Activated naive CD4-positive, alpha-beta T cell treated with anti-CD3 and anti-CD28 coated beads for 36 hours (primary cell): Measurements from ENCODE around the gene GNAS-AS1. TPM values are rescaled to one million over a fixed set of nuclear protein-coding genes. Genes with fewer than 3 reads are reported as not detected.

ENCODE experiments used
- CTCF ChIA-PET: fragments of 350-600 bp; sonication (Branson Sonifier 250); formaldehyde crosslinking; loops from one replicate; lab custom pipeline; 2021; ENCODE audit warnings: antibody characterized with exemption; lab: Charles Lee
- DNase-seq: peaks from one replicate; pipeline ENCODE4 v3.0.0-alpha.2; 2020
- H3K27ac Mint-ChIP-seq: one replicate; pipeline ENCODE4 v1.8.0; 2021; ENCODE audit warnings: mild to moderate bottlenecking, mixed read lengths
- H3K27me3 Mint-ChIP-seq: one replicate; pipeline ENCODE4 v1.8.0; 2021; ENCODE audit warnings: low read depth, mixed read lengths
- H3K36me3 Mint-ChIP-seq: one replicate; pipeline ENCODE4 v1.8.0; 2021; ENCODE audit warnings: low read depth, mixed read lengths
- H3K4me1 Mint-ChIP-seq: one replicate; pipeline ENCODE4 v1.8.0; 2021; ENCODE audit warnings: low read depth, mixed read lengths
- H3K4me3 Mint-ChIP-seq: one replicate; pipeline ENCODE4 v1.8.0; 2021; ENCODE audit warnings: mild to moderate bottlenecking, moderate library complexity, mixed read lengths
- H3K9me3 Mint-ChIP-seq: one replicate; pipeline ENCODE4 v1.8.0; 2021; ENCODE audit warnings: mixed read lengths
- intact Hi-C: fragments of 100-400 bp; cut with micrococcal nuclease; formaldehyde crosslinking; loops from one replicate; pipeline ENCODE4 v1.15.1; 2023
- total RNA-seq, 2 experiments: library from RNA; stranded (reverse); gene quantifications; one replicate each; pipeline ENCODE4 v1.2.3, GENCODE V29; 2021

The GNAS-AS1 gene
- total RNA-seq, 2 experiments from 2014 or later, result 1.6 to 1.9 TPM

DNA sequence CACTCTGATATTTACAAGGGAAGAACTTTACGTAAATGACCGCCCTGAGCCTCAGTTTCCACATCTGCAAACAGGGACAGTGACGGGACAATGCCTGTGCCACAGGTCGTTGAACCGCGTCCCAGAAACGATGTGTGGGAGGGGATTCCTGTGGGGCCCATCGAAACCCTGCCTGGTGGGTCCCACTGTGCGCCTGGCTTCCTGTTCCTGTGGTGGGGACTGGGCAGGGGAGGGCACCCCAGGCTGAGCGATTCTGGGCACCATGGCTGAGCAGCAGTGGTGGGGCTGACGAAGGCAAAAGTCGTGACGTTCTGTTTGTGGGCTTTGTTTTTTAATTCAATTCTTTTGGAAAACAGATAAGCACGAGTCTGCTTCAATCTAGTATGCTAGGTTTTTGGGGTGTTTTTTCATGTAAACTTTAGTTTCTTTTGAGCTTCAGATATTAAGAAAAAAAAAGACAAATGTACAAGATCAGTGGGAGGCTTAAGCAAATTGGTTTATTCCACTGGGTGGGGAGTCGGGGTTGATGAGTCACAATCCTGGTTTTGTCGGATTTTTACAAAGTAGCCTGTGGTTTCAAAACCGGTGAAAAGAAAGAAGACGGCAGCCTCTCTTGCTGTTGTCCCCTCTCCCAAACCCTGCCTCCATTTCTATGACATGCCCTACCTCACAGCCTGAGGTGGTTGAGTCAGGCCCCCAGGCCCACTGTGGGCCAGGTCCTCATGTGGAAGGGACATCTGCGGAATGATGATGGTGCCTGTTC lies 40.4 kb downstream of the GNAS-AS1 start:
- Mint-ChIP-seq H3K27ac (no peak overlapping the region), H3K4me3 (no peak overlapping the region), H3K36me3 (no peaks in the 10 kb centered on the region), H3K27me3 (peaks cover 2% of the 10 kb centered on the region), H3K4me1 (no peaks in the 10 kb centered on the region), H3K9me3 (no peaks in the 10 kb centered on the region)
- DNase-seq, result no peak
- CTCF ChIA-PET, result no interaction called here
- intact Hi-C loops, result no loop called here

DNA sequence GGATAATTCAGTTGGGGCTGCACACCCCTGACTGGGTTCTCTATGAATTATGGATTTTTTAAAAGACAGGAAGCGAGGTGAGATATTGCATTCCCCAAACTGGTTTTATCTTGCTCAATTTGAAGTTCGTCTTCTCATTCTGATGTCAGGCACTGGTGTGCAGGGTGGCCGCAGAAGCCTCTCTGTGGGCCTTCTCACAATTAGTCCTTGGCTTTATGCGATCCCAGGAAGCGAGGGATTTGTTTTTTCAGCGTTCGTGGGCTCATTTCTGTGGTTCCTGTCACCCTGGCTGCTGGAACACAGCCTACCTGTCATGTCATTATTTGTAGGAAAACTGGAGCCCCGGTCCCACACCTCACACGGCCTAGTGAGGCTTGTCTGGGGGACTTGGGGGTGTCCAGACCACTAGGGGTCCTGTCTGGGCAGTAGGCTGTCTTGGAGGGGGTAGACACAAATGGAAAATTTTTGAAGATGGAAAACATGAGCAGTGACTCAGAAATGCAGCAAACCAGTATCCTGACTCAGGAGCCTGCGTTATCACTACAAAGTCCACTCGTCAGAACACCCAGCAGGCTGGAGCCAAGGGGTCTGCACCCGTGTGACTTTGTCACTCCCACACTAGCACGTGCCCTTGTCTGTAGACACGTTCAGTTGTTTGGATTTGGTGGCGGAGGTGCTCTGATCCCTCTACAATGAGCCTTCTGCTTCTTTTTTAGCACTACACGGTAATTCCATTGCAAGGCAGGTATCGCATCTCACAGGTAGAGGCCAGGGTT lies 42.2 kb downstream of the GNAS-AS1 start:
- Mint-ChIP-seq H3K27me3 (peaks cover 2% of the 10 kb centered on the region), H3K9me3 (no peaks in the 10 kb centered on the region), H3K36me3 (no peaks in the 10 kb centered on the region), H3K4me3 (no peak overlapping the region), H3K4me1 (no peaks in the 10 kb centered on the region), H3K27ac (no peak overlapping the region)
- intact Hi-C loops, result no loop called here
- CTCF ChIA-PET, result no interaction called here
- DNase-seq, result no peak

DNA sequence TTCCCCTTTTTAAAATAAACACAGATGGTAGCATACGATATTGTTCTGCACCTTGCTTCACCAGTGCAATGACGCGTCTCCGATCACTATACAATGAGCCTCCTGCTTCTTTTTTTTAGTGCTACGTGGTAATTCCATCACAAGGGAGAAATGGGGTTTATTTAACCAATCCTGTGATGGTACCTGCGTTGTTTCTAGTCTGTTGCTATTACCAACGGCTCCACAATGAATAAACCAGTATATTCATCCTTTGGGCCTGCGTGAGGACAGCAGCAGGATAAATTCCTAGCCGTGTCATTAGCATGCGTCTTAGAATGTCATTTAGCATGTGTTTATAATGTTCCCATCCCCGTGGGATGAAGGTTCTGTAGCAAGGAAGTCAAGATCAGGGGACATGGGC lies 42.9 kb downstream of the GNAS-AS1 start:
- Mint-ChIP-seq H3K27me3 (peaks cover 2% of the 10 kb centered on the region), H3K4me1 (no peaks in the 10 kb centered on the region), H3K36me3 (no peaks in the 10 kb centered on the region), H3K27ac (no peak overlapping the region), H3K9me3 (no peaks in the 10 kb centered on the region), H3K4me3 (no peak overlapping the region)
- CTCF ChIA-PET, result no interaction called here
- DNase-seq, result no peak
- intact Hi-C loops, result no loop called here

DNA sequence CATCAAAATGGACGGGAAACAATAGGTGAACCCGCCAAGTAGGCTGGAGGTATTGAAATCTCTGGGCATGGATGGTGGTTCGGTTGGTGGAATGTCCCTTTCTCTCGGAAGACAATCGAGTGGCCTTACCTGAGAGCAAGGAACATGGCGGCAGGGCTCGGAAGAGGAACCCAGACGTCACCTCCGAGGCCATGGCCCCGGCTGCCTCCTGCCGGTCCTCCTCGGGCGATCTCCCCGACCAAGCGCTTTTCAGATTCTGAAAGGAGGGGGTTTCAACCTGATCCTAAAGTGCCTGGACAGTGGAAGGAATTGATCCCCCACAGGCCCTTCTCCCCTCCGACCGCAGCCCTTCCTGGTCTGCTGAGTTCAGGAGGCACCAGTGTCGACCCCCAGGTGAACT lies 47.2 kb downstream of the GNAS-AS1 start:
- Mint-ChIP-seq H3K4me1 (no peaks in the 10 kb centered on the region), H3K27me3 (peaks cover 2% of the 10 kb centered on the region), H3K9me3 (no peaks in the 10 kb centered on the region), H3K27ac (no peak overlapping the region), H3K36me3 (no peaks in the 10 kb centered on the region), H3K4me3 (no peak overlapping the region)
- DNase-seq, result no peak
- intact Hi-C loops, result no loop called here
- CTCF ChIA-PET, result no interaction called here

DNA sequence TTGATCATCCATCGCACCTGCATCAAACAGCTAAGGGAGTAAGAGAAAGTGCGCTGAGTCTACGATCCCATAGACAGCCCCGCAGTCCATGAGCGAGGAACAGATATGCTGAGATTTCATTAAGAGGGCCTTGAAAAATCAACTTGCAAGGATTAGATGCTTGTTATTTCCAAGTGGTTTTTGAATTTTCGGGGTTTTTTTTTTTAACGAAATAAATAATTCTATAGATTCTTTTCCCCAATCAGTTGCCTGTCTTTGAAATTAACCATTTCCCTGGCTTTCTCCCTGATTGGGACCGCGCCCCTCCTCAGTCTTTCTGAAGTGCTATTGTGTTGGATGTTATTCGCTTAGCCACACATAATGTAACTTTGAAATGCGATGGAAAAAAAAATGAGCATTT lies 48.6 kb downstream of the GNAS-AS1 start:
- CTCF ChIA-PET, result no interaction called here
- Mint-ChIP-seq H3K9me3 (no peaks in the 10 kb centered on the region), H3K36me3 (no peaks in the 10 kb centered on the region), H3K4me1 (no peaks in the 10 kb centered on the region), H3K4me3 (no peak overlapping the region), H3K27ac (no peak overlapping the region), H3K27me3 (peaks cover 5% of the 10 kb centered on the region)
- intact Hi-C loops, result no loop called here
- no peak for DNase-seq

DNA sequence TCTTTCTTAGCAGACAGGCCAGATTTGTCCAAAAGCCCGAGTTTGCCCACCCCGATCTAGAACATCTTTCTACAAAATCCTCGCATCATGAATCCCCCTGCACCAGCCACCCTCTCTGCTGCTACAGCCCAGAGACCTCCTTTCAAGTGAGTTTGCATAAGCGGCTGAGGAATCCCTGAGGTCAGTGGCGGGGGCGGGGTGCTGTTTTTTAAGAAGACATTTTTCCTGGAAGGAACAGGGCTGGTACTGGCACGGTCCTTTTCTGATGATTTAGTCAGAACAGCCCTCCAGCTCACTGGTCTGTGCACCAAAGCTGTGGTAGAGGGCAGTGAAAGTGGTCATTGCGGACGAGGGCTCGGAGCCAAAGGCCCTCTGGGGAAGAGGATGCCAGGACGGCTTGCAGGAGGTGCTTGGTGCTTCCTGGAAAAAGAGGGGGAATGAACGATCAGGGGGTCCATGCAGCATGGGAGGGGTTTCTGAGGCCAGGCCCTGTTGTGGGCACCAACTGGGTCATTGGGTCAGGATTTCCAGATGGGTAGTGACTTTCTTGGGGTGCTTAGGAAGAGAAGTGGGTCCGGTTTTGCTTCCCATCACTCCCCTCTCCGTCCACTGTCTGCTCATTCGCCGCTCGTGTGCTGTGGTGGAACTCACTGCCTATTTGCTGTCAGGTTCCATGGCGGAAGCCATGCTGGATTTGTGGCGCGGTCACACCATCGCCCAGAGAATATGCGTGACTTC lies 50.4 kb downstream of the GNAS-AS1 start:
- peaks cover 3% of the 10 kb centered on the region for H3K27me3 Mint-ChIP-seq
- H3K4me3 Mint-ChIP-seq, result no peak overlapping the region
- no peak overlapping the region for H3K27ac Mint-ChIP-seq
- CTCF ChIA-PET, result no interaction called here
- H3K36me3 Mint-ChIP-seq, result no peaks in the 10 kb centered on the region
- no peaks in the 10 kb centered on the region for H3K9me3 Mint-ChIP-seq
- no peak for DNase-seq
- no peaks in the 10 kb centered on the region for H3K4me1 Mint-ChIP-seq
- intact Hi-C loops, result no loop called here

DNA sequence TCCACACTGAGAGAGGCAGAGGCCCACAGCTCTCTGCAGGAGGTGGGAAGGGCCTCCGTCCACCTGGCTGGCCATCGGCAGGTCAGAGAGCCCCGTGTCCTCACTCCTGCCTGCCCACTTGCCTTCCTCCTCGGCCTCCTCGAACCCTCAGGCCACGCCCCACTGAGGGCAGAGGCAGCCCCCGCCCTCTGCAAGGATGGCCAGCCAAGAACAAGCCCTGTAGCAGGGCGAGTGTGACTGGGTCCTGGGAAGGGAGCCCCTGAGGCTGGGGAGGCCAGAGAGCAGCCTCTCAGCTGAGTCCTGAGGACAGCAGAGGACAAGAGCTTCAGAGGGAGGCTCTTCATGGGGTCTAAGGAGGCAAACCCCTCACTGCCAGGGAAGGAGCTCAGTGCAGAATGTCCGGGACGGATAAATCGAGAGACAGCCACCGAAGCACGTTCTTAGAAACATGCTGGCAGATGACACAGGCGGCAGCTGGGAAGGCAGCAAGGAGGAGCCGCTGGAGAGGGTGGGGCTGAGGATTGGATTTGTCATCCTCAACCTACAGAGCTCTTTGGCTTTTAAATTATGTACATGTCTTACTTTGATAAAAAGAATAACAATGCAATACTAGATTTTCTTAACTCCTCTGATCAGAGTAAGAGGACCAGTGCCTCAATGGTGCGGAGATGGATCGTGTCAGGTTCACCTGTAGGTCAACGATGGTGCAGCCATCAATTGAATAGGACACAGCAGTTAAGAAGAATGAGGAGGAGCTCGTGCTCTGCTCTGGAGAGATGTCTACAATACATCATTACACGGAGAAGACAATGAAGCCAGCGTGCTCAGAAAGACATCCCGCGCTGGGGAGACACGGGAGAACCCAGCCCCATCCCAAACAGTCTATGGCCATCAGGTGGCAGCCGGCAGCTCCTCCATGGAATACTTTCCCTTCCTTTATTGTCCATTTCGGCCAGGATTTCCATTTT lies 53.0 kb downstream of the GNAS-AS1 start:
- no peak for DNase-seq
- CTCF ChIA-PET, result no interaction called here
- no peaks in the 10 kb centered on the region for H3K9me3 Mint-ChIP-seq
- H3K4me1 Mint-ChIP-seq, result no peaks in the 10 kb centered on the region
- no peak overlapping the region for H3K27ac Mint-ChIP-seq
- H3K27me3 Mint-ChIP-seq, result peaks cover 3% of the 10 kb centered on the region
- H3K4me3 Mint-ChIP-seq, result no peak overlapping the region
- H3K36me3 Mint-ChIP-seq, result no peaks in the 10 kb centered on the region
- intact Hi-C loops, result no loop called here

DNA sequence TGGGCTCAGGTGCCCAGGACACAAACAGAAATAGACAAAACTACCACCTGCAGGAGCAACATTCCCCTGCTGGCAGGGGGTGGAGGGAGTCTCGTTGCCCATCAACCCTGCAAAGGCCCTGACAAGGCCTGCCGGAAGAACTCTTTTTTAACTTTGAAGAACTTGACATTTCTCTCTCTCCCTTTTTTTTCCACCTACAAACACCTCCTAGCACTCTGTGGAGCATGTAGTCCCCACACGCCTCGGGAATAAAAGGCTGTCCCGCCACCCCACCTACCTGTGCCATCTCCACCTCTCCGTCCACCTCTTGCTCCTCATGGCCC lies 54.8 kb downstream of the GNAS-AS1 start:
- DNase-seq, result no peak
- no peaks in the 10 kb centered on the region for H3K9me3 Mint-ChIP-seq
- H3K4me3 Mint-ChIP-seq, result no peak overlapping the region
- H3K4me1 Mint-ChIP-seq, result no peaks in the 10 kb centered on the region
- H3K36me3 Mint-ChIP-seq, result no peaks in the 10 kb centered on the region
- H3K27ac Mint-ChIP-seq, result no peak overlapping the region
- CTCF ChIA-PET, result no interaction called here
- peaks cover 6% of the 10 kb centered on the region for H3K27me3 Mint-ChIP-seq
- intact Hi-C loops, result no loop called here

DNA sequence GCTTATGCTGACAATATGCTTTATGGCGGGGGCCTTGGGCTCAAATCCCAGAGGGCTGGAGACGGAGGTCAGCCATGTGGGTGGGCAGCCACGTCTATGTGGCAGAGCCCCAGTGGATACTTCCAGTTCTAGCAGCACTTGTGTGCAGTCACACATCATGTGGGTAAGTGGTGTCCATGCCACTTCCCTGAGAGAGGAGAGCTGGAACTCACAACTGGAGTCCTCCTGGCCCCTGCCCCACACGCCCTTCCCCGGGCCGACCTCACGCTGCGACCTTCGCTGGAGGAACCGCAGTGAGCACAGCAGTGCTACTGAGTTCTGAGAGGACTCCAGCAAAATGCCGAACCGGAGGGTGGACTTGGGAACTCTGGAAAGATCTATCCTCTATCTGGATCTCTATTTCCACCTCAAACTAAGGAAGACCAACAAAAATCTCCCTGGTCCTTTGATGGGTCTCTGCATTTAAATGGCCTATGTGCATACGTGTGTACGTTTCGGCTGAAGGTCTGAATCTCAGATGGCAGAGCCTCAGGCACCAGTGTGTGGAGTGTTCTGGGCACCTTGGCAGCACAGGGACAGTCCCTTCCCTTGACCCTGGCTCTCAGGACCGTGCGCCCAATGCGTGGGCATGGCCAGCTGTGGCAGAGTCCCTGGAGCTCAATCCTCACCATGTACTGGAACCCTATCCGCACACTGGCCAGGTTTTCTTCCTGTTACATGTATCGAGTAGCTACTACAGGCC lies 55.4 kb downstream of the GNAS-AS1 start:
- intact Hi-C loops, result no loop called here
- no peak for DNase-seq
- no peak overlapping the region for H3K27ac Mint-ChIP-seq
- H3K36me3 Mint-ChIP-seq, result no peaks in the 10 kb centered on the region
- no peak overlapping the region for H3K4me3 Mint-ChIP-seq
- CTCF ChIA-PET, result no interaction called here
- H3K9me3 Mint-ChIP-seq, result no peaks in the 10 kb centered on the region
- no peaks in the 10 kb centered on the region for H3K4me1 Mint-ChIP-seq
- H3K27me3 Mint-ChIP-seq, result peaks cover 6% of the 10 kb centered on the region

DNA sequence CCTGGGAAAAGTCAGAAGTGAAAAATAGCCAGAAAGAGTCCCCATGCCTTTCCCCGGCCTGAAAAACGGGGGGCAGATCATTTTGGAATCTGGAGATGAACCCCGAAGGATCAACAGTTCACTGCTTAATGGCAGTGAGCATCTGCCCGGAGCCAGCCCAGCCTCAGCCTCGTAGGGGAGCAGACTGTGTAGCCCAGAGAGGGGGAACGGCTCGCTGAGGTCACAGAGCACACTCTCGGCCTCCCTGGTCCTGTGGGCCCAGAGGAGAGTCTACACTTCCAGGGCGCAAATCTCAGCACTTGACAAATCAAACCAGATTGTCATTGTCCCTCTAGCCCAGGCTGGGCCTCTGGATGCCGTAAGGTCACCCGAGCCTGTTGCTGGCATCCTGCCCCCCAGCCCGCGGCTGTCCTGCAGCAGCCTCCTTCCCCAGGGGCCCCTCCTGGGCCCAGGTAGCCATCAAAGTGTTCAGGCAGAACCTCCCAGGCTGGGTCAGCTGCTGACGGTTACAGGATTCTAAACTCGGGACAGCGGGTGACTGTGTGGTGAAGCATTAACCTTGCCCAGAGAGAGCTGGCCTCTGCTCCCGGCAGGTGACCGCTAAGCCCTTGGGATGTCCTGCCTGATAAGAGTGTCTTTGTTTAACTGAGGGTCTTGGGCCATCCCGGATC lies 56.1 kb downstream of the GNAS-AS1 start:
- CTCF ChIA-PET, result no interaction called here
- no peaks in the 10 kb centered on the region for H3K36me3 Mint-ChIP-seq
- H3K27me3 Mint-ChIP-seq, result peaks cover 6% of the 10 kb centered on the region
- no peak for DNase-seq
- no peaks in the 10 kb centered on the region for H3K4me1 Mint-ChIP-seq
- no peak overlapping the region for H3K27ac Mint-ChIP-seq
- H3K4me3 Mint-ChIP-seq, result no peak overlapping the region
- no peaks in the 10 kb centered on the region for H3K9me3 Mint-ChIP-seq
- intact Hi-C loops, result no loop called here
